Measurements from ENCODE around the gene EVI5L. TPM values are rescaled to one million over a fixed set of nuclear protein-coding genes. Genes with fewer than 3 reads are reported as not detected.
A peak's percentile ranks its signal among the peaks of the same experiment; 100 is the strongest.

Gene EVI5L
- total RNA-seq, 3 donors from 2014 or later = 6.6 to 7.5 (median 7.1) TPM

DNA sequence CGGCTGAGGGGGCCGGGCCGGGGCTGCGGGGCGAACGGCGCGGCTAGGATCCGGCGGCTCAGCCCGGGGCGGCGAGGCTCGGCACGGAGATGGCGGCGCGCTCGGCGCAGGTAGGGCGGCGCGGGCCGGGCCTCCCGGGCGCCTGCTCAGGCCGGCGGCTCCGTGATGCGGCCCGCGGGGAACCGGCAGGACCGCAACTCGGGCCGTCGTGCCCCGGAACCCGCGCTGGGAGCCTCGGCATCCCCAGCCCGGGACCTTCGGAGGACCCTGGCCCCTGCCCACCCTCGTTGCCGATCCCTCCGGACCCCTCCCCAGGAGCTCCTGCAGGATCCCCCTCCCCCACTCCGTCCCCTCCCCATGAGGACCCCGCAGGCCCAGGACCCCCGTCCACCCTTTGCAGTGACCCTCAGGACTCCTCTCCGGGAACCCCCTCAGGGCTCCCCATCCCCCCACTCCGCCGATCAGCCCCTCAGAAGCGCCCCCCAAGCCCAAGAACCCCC is 304 bp downstream of the EVI5L start:
- H3K9me3 Mint-ChIP-seq = no peaks in the 10 kb centered on the region
- H3K36me3 Mint-ChIP-seq (ENCODE audit: insufficient read depth) = no peaks in the 10 kb centered on the region
- peaks cover 12% of the 10 kb centered on the region for H3K4me1 Mint-ChIP-seq (ENCODE audit: low read depth)
- no peaks in the 10 kb centered on the region for H3K27me3 Mint-ChIP-seq (ENCODE audit: low read depth)
- DNase-seq (no peak), ATAC-seq (no peak)
- peak overlapping the region; percentile 80 for H3K4me3 Mint-ChIP-seq

DNA sequence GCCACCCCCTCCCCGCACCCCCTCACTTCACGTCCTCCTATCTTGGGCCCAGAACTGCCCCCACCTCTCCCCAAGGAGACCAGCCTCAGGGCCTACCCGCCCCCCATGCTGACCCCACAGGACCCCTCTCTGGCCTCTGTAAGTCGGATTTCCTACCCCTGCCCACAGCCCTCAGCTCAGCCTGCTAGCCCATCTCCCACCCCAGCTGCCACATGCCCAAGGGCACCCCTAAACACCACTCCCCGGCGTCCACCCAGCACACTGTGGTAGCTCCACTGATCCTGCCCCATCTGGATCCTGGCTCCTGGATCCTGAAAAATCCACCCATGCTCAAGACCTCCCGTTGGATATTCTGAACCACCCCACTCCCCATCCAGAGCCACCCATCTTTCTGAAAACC is 805 bp downstream of the EVI5L start:
- no peak for ATAC-seq
- no peaks in the 10 kb centered on the region for H3K27me3 Mint-ChIP-seq (ENCODE audit: low read depth)

DNA sequence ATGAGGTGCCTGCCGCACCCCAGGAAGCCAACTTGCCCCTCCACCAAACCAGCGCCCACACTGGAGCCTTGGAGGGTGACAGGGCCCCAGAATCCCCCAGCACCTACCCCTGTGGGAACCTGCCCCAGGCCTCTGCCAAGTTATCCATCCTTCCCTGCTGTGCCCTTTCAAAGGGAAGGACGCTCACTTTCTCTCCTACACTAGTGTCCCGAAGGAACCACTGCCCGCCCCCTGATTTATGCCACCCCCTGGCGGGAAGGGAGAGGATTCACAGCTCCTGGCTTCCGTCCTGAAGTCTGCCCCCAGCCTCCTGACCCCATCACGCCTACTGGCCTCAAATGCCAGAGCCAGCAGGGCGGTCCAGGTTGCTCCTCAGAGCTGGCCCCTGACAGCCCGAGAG is 1.4 kb downstream of the EVI5L start:
- DNase-seq (no peak), ATAC-seq (no peak)
- H3K36me3 Mint-ChIP-seq (ENCODE audit: insufficient read depth) = no peaks in the 10 kb centered on the region
- peak overlapping the region; percentile 80 for H3K4me3 Mint-ChIP-seq
- H3K9me3 Mint-ChIP-seq = no peaks in the 10 kb centered on the region
- H3K27me3 Mint-ChIP-seq (ENCODE audit: low read depth) = no peaks in the 10 kb centered on the region
- peaks cover 12% of the 10 kb centered on the region for H3K4me1 Mint-ChIP-seq (ENCODE audit: low read depth)

More for the DNA sequence above, 805 bp downstream of the EVI5L start:
- no peak for DNase-seq
- Mint-ChIP-seq H3K4me3 (peak overlapping the region; percentile 80), H3K4me1 (ENCODE audit: low read depth) (peaks cover 12% of the 10 kb centered on the region), H3K9me3 (no peaks in the 10 kb centered on the region), H3K36me3 (ENCODE audit: insufficient read depth) (no peaks in the 10 kb centered on the region)

DNA sequence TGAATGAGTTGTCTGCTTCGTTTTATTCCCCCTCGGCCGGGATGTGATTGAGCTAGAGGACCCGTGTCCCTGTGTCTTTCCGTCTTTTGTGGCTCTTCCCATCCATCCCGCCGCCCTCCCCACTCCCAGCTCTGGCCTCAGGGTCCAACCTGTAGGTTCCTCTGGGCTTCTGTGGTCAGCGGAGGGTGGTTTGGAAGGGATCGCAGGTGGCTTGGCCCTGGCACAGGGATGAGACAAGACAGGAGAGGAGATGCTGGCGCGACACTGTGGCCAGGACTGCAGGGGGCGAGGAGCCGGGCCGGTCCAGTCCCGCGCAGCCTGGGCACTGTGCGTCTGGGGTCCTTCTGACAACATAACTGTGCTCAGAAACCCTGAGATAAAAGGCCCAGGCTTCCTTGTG is 2.0 kb downstream of the EVI5L start:
- no peak for ATAC-seq
- H3K4me3 Mint-ChIP-seq = peak overlapping the region; percentile 80

DNA sequence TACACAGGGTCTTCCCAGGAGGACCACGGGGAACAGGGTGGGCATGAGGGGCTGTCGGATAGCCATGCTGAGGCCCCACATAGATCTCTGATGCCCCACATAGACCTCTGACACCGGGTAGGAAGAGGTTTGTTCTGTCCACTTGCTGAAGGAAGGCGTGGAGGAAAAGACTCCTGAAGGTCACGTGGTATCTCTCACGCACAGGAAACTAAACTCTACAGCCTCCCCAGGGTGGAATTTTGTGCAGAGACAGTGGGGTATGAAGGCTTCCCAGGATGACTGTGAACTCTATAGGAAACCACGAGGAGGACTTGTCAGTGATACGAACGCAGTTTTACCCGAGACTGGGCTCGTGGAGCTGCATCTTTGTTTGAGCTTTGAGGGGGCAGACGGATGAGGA is 2.8 kb downstream of the EVI5L start:
- DNase-seq (no peak), ATAC-seq (no peak)
- no peaks in the 10 kb centered on the region for H3K36me3 Mint-ChIP-seq (ENCODE audit: insufficient read depth)
- no peaks in the 10 kb centered on the region for H3K27me3 Mint-ChIP-seq (ENCODE audit: low read depth)
- peaks cover 12% of the 10 kb centered on the region for H3K4me1 Mint-ChIP-seq (ENCODE audit: low read depth)
- no peaks in the 10 kb centered on the region for H3K9me3 Mint-ChIP-seq
- no peak overlapping the region for H3K4me3 Mint-ChIP-seq

More for the DNA sequence above, 2.0 kb downstream of the EVI5L start:
- Mint-ChIP-seq H3K9me3 (no peaks in the 10 kb centered on the region), H3K4me1 (ENCODE audit: low read depth) (peaks cover 12% of the 10 kb centered on the region), H3K36me3 (ENCODE audit: insufficient read depth) (no peaks in the 10 kb centered on the region), H3K27me3 (ENCODE audit: low read depth) (no peaks in the 10 kb centered on the region)
- no peak for DNase-seq

DNA sequence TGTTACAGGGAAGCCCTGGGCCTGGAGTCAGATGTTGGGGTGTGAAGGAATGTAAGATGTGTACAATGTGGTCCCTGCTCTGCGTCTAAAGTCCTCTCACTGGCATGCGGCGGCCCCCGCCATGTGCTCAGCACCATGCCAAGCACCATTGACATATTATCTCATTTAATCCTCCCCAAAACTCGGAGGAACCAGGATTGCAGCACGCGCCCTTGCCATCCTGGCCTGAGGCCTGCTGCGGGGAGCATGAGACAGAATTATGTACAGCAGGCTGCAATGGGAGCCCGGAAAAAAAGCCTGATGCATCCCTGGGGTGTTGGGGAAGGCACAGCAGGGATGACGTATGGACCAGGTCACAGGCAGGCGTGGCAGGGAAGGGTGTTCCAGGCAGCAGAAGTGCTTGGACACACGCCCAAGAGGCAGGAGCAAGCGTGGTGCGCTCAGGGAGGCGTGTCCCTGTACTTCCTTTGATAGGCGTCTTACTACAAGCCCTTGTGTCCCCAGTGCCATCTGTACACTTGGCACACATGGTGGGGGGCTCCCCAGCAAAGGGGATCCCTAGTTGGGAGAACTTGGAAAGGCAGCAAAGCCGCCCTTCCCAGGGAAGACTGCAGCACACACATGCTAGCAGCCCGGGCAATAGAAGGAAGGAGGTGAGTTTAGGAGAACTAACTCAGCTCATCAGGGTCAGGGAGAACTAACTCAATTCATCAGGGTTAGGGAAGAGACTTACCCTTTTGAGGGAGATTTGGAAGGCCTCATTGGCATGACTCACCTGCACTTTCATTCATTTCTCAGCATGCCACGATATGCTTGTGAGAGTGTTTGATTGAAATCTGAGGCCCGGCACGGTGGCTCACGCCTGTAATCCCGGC is 3.4 kb downstream of the EVI5L start:
- no peak for DNase-seq
- no peak for ATAC-seq
- Mint-ChIP-seq H3K4me3 (no peak overlapping the region), H3K27me3 (ENCODE audit: low read depth) (no peaks in the 10 kb centered on the region), H3K36me3 (ENCODE audit: insufficient read depth) (no peaks in the 10 kb centered on the region), H3K9me3 (no peaks in the 10 kb centered on the region), H3K4me1 (ENCODE audit: low read depth) (peaks cover 12% of the 10 kb centered on the region)

DNA sequence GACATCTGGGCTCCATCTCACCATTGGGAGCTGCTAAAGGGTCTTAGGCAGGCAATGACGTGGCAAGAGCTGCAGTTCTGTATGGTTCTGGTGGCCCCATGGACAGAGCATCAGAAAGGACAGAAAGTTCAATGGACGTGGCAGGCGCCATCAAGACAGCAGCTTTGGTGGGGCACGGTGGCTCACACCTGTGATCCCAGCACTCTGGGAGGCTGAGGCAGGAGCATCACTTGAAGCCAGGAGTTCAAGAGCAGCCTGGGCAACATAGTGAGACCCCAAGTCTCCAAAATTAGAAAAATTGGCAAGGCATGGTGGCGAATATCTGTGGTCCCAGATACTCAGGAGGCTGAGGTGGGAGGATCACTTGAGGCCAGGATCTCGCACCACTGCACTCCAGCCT is 9.5 kb downstream of the EVI5L start:
- DNase-seq = no peak
- Mint-ChIP-seq H3K4me3 (no peak overlapping the region), H3K27me3 (ENCODE audit: low read depth) (no peaks in the 10 kb centered on the region), H3K9me3 (no peaks in the 10 kb centered on the region), H3K36me3 (ENCODE audit: insufficient read depth) (no peaks in the 10 kb centered on the region), H3K4me1 (ENCODE audit: low read depth) (no peaks in the 10 kb centered on the region)
- no peak for ATAC-seq

DNA sequence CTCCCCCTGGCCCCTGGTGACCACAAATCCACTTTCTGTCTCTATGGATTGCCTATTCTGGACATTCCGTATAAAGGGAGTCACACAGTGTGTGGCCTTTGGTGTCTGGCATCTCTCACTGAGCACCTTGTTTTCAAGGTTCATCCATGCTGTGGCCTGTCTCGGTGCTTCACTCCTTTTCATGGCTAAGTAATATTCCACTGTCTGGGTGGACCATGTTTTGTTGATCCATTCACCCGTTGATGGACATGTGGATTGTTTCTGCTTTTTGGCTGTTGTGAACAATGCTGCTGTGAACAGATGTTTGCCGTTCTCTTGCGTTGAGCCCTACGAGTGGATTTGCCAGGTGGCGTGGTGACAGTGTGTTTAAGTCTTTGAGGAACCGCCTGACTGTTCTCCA is 10.6 kb downstream of the EVI5L start:
- Mint-ChIP-seq H3K36me3 (ENCODE audit: insufficient read depth) (no peaks in the 10 kb centered on the region), H3K4me3 (no peak overlapping the region), H3K27me3 (ENCODE audit: low read depth) (no peaks in the 10 kb centered on the region), H3K9me3 (no peaks in the 10 kb centered on the region), H3K4me1 (ENCODE audit: low read depth) (no peaks in the 10 kb centered on the region)
- ATAC-seq (no peak), DNase-seq (no peak)

DNA sequence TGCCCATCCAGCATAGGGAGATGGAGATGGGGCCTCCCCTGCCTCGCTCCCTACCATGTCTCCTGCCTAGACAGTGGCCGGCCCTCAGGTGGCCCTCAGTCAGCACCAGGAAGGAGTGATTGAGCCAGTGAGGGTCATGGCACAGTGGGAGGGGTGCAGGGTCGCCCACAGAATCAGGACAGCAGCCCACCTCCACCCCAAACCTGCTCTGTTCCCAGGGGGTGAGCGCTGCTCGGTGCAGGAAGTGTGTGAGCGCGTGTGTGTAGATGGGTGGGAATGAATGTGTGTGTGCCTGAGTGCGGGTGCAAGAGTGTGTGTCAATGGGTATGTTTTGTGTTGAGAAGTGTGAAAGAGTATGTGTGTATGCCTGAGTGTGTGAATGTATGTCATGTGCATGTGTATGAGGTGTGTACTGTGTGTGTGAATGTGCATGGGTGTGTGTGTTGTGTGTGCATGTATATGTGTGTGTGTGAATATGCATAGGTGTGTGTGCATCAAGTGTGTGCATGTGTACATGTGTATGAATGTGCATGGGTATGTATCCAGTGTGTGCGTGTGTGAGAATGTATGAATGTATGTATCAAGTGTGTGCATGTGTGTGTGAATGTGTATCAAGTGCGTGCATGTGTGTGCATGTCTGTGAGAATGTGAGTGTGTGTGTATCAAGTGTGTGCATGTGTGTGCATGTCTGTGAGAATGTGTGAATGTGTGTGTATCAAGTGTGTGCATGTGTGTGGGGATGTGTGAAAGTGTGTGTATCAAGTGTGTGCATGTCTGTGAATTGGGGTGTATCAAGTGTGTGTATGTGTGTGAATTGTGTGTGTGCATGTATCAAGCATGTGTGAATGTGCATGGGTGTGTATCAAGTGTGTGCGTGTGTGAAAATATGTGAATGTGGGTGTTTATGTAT is 12.0 kb downstream of the EVI5L start:
- Mint-ChIP-seq H3K27me3 (ENCODE audit: low read depth) (no peaks in the 10 kb centered on the region), H3K36me3 (ENCODE audit: insufficient read depth) (no peaks in the 10 kb centered on the region), H3K4me1 (ENCODE audit: low read depth) (no peaks in the 10 kb centered on the region), H3K4me3 (no peak overlapping the region), H3K9me3 (no peaks in the 10 kb centered on the region)
- DNase-seq (no peak), ATAC-seq (no peak)

DNA sequence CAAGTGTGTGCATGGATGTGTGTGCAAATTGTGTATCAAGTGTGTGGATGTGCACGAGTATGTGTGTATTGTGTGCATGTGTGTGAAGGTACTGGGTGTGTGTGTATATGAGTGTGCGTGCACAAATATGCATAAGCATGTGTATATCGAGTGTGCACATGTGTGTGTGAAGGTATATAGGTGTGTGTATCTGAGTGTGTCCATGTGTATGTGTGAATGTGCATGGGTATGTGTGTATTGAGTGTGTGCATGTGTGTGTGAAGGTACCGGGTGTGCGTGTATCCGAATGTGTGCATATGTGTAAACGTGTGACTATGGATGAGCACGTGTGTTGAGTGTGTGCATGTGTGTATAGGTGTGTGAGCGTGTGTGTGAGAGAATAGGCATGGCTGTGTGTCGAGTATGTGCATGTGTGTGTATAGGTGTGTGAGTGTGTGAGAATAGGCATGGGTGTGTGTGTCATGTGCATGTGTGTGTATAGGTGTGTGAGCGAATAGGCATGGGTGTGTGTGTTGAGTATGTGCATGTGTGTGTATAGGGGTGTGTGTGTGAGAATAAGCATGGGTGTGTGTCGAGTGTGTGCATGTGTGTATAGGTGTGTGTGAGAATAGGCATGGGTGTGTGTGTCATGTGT is 12.8 kb downstream of the EVI5L start:
- ATAC-seq = no peak
- Mint-ChIP-seq H3K27me3 (ENCODE audit: low read depth) (no peaks in the 10 kb centered on the region), H3K9me3 (no peaks in the 10 kb centered on the region), H3K4me3 (no peak overlapping the region), H3K36me3 (ENCODE audit: insufficient read depth) (no peaks in the 10 kb centered on the region), H3K4me1 (ENCODE audit: low read depth) (no peaks in the 10 kb centered on the region)
- DNase-seq = no peak

DNA sequence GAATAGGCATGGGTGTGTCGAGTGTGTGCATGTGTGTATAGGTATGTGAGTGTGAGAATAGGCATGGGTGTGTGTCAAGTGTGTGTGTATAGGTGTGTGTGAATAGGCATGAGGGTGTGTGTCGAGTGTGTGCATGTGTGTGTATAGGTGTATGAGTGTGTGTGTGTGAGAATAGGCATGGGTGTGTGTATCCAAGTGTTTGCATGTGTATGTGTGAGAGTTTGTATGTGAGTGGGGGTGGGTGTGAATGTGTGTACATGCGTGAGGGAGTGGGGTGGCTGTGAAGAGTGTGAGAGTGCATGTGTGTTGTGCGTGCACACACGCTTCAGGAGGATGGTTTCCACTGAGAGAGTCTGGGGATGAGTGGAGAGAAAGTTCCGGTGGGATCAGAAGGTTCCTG is 13.5 kb downstream of the EVI5L start:
- Mint-ChIP-seq H3K9me3 (no peaks in the 10 kb centered on the region), H3K4me1 (ENCODE audit: low read depth) (no peaks in the 10 kb centered on the region), H3K27me3 (ENCODE audit: low read depth) (no peaks in the 10 kb centered on the region), H3K4me3 (no peak overlapping the region), H3K36me3 (ENCODE audit: insufficient read depth) (no peaks in the 10 kb centered on the region)
- DNase-seq (no peak), ATAC-seq (no peak)

DNA sequence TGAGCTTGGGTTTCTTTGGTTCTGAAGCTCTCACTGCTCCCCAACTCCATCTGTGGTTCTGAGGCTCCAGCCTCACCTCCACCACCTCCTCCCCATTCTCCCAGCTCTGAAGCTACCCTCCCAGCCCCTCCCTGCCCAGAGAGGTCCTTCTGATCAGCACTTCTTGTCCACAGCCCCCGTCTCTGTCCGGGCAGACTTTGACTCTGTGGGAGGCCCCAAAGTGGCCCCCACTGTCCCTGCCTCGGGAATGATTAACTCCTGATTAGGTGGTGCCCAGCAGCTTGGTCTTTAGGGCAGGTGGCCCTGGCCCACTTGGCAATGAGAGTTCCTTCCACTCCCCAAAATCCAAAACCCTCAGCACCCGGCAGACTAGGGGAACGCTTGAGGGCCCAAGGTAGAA is 14.4 kb downstream of the EVI5L start:
- ATAC-seq (no peak), DNase-seq (no peak)
- Mint-ChIP-seq H3K4me1 (ENCODE audit: low read depth) (no peaks in the 10 kb centered on the region), H3K4me3 (no peak overlapping the region), H3K36me3 (ENCODE audit: insufficient read depth) (no peaks in the 10 kb centered on the region), H3K9me3 (no peaks in the 10 kb centered on the region), H3K27me3 (ENCODE audit: low read depth) (no peaks in the 10 kb centered on the region)

DNA sequence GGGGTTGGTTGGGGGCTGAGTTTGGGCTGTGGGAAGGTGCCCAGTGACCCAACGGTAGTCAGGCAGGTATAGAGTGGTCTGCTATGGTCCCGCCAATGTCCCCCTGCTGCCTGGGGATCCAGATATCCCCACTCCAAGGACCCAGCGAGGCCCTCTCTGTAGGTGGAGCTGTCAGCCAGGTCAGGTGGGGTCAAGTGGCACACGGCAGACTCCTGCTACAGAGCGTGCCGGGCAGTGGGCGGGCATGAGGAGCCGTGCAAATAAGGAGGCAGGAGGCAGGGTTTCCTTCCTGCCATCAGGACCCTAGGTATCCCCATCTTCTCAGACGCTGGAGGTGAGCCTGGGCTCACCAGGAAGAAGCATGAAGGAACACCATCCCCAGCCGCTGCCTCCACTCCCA is 14.9 kb downstream of the EVI5L start:
- no peaks in the 10 kb centered on the region for H3K9me3 Mint-ChIP-seq
- H3K4me3 Mint-ChIP-seq = no peak overlapping the region
- H3K36me3 Mint-ChIP-seq (ENCODE audit: insufficient read depth) = no peaks in the 10 kb centered on the region
- no peaks in the 10 kb centered on the region for H3K27me3 Mint-ChIP-seq (ENCODE audit: low read depth)
- no peaks in the 10 kb centered on the region for H3K4me1 Mint-ChIP-seq (ENCODE audit: low read depth)
- ATAC-seq (no peak), DNase-seq (no peak)

DNA sequence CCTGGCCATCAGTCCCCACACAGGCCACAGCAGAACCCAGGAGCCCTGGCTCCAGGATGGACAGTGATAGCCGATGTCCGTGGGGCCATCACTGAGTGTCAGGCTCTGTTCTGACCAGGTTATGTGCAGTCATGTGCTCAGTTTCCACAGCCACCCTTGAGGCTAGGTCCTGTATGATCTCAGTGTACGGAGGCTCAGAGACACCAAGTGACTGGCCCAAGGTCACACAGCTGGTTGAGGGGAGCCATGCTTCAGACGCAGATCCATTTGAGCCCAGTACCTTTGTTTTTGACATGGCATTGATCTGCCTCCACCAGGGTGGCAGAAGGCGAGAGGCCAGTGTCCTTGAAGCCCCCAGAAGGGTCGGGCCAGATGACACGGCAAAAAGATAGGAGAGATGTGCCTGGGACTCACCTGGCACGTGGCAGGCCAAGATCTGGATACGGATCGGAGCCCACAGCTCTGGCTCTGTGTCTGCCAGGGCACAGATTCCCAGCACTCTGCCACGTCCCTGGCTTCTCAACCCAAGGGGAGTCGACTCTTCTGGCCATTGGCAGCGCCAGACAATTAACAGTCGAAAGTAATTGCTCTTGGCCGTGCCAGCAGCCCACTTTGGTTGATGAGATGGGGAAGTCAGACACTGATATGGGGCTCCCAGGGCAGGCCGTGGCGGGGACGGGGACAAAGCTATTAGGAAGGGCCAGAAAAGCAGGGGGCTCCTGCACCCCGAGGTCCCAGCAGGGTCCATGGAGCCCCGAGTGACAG is 15.6 kb downstream of the EVI5L start:
- no peaks in the 10 kb centered on the region for H3K9me3 Mint-ChIP-seq
- no peak overlapping the region for H3K4me3 Mint-ChIP-seq
- H3K4me1 Mint-ChIP-seq (ENCODE audit: low read depth) = no peaks in the 10 kb centered on the region
- DNase-seq (no peak), ATAC-seq (no peak)
- no peaks in the 10 kb centered on the region for H3K27me3 Mint-ChIP-seq (ENCODE audit: low read depth)
- H3K36me3 Mint-ChIP-seq (ENCODE audit: insufficient read depth) = no peaks in the 10 kb centered on the region

Measured in activated T-cell treated with anti-CD3 and anti-CD28 coated beads, Interleukin-2, amount 50 U/mL, for 4 hours (primary cell).